NCI-H2196 treated with DMSO at 0.1 percent for 48 hours (cell line): ENCODE data around the gene ADIPOR2.
A peak's percentile ranks its signal among the peaks of the same experiment; 100 is the strongest.

Experiments used
- DNase-seq: peaks from one replicate; lab custom pipeline; 2025; ENCODE audit not compliant: unreplicated experiment; lab: John Stamatoyannopoulos, UW

ADIPOR2 gene

GRCh38 chr12:1768615-1769014 is 77.7 kb downstream of the ADIPOR2 start:
- DNase-seq = no peak

- no peak for DNase-seq
These were observed 79.1 kb downstream of the ADIPOR2 start for GRCh38 chr12:1769809-1770494.

GRCh38 chr12:1773937-1774655 is 83.2 kb downstream of the ADIPOR2 start:
- no peak for DNase-seq

- no peak for DNase-seq
These were observed 85.5 kb downstream of the ADIPOR2 start for GRCh38 chr12:1776170-1776921.

GRCh38 chr12:1777798-1778197 is 86.9 kb downstream of the ADIPOR2 start:
- no peak for DNase-seq

- DNase-seq = no peak
These were observed 88.0 kb downstream of the ADIPOR2 start for GRCh38 chr12:1778911-1779310.

- no peak for DNase-seq
These were observed 88.9 kb downstream of the ADIPOR2 start for GRCh38 chr12:1779783-1780182.

DNA sequence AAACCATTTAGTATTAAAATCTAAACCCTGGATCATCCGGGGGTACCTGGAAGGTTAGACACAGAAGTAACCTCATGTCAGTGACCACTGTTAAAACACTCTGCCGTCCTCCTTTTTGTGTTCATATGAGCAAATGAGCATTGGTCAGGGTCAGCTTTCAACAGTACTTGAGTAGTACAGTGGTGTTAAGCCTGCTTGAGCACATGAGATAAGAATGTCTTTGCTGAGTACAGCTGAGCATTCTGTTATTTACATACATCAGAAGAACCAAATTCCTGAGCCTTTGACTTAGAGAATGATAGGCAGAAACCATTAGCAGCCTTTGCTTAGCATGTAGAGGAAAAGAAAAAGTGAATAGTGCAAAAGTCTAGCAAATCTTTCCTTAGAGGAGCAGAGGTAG is 90.9 kb downstream of the ADIPOR2 start:
- no peak for DNase-seq

DNA sequence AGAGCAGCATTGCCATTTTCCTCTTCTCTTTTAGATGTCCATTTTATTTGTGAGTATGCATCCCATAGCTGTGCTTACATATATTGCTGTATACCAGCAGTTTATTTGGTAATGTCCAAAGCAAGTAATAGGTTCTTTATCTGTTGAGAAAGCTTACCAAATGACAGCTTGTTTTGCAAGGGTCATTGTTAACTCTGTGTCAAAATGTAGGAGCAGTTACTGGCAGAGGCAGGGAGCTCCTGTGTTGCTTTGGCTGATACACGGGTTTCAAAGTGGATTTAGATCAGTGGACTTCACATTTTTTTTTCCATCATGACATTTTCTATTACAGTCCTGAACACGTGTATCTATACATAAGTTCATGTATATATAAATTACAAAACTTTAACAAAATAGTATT is 91.3 kb downstream of the ADIPOR2 start:
- no peak for DNase-seq

GRCh38 chr12:1787714-1788113 is 96.8 kb downstream of the ADIPOR2 start:
- no peak for DNase-seq

- DNase-seq = no peak
These were observed 99.6 kb downstream of the ADIPOR2 start for GRCh38 chr12:1790444-1790843.

GRCh38 chr12:1791104-1791841 is 100.4 kb downstream of the ADIPOR2 start:
- peak; percentile 13 for DNase-seq

DNA sequence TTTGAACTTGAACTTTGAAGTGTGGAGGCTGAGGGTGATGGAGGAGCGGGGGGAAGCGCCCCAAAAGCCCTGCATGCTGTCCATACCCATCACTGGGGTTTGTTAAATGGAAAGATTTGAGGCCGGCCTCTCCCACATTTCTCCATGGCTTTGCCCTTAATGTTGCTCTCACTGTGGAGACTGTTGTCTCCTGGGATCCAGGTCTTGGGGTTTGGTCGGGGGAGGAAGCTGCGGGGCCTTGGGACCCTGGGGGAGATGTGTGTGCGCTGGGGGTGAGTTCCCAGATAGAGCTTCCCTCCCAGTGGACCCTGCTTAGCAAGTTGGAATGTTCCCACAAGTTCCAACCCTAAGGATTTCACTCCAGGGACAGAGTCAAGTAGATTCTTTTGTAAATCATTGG is 101.5 kb downstream of the ADIPOR2 start:
- DNase-seq = no peak

DNA sequence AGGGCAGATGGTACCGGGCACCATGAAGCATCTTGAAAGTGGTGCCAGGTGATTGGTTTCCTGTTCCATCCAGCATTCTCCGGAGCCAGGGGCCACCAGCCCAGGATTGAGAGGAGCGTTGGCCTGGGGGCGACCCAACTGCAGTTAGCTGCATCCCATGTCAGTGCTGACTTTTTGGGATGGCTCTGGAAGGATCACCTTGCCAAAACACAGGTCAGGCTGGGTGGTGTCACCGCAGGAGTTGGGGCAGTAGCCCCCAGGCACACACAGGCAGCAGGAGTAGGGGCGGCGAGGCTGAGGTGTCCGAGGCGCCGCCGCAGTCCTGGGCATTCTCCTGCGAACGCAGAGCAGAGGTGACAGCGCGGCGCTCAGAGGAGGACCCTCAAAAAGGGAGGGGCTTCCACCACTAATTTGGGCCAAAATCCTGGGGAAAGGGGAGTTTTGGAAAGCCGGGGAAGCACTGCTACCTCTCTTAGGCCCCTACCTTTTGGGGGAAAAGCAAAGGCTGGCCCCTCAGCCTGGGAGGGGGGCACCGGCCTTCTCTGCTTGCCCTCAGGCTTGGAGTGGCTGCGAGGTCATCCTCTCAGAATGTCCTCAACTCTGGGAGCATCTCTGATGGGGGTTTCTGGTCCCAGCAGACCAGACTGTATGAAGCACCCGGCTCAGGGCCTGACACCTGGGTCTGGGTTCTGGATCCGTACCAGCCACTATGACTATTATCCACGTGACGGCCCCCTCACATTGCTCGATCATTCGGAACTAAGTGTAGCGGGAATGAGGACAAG is 102.7 kb downstream of the ADIPOR2 start:
- DNase-seq = no peak

- DNase-seq = no peak
These were observed 103.7 kb downstream of the ADIPOR2 start for GRCh38 chr12:1794440-1795090.

GRCh38 chr12:1795221-1795784 is 104.4 kb downstream of the ADIPOR2 start:
- no peak for DNase-seq

DNA sequence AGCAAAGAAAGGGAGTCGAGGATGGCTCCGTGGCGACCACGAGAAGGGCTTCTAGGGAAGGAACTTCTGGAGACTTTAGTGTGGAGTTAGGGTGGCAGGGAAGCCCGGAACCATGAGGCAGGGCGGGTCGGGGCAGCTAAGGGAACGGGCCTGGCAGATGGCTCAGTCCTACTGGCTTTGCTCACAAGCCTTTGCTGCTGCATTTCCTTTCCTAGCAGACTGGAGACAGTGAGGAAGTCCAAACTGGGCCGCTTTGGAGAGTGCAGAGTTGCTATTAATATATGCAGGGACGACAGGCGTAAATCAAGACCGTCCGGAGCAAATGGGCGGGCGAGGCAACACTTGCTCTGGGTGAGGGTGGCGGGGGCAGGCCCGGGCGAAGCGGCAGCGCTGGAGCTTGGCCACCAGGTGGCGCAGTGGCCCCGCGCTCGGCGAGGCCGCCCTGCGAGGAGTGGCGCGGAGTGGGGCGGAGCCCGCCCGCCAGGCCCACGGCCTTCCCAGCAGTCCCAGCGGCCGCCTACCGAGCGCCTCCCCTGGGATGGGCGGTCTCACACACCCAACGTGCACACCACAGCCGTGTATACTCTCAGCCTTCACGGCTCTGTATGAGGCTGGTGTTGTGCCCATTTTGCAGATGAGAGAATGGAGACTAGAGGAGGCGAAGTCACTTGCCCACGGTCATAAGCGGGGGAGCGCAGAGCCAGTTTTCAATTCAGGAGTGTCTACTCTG is 105.1 kb downstream of the ADIPOR2 start:
- peak; percentile 61 for DNase-seq

DNA sequence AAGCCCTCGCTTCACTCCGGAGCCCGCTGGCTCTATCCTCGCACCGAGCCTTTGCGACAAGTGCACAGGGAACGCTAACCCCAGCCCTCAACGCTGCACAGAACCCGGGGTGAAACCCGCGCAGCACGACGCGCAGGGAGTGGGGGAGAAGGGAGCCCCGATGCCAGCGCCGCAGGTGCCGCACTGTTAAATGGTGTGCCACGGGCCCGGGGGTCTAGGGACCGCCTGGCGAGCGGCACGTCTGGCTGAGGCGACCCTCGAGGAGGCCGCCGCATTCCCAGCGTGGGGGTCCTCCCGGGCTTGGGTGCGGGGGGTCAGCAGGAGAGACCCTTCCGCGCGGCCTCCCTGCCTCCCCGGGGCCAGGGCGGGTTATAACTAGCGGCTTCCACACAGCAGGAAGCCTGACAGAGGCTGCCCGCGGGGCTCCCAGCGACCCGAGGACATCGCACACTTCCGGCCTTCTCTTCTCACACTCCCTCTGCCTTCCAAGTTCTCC is 105.7 kb downstream of the ADIPOR2 start:
- no peak for DNase-seq
